ENCODE data around the gene MFSD2A. TPM values are rescaled to one million over a fixed set of nuclear protein-coding genes. Genes with fewer than 3 reads are reported as not detected.
"Not testable (repeated sequence)": the region's sequence is repeated elsewhere in the genome, so short reads cannot be mapped to it uniquely, and the experiment has no call there.

MFSD2A gene
- 1 to 10 TPM; 6.0 to 7.5 TPM for total RNA-seq

- H3K36me3 Mint-ChIP-seq: peaks cover 19% of the 10 kb centered on the region
- intact Hi-C loops (cut with micrococcal nuclease): loop anchor here (5.0 kb wide), 3 partner anchors 53 to 87 kb away; partner anchors contain the start of genes CAP1 and MYCL
- no peaks in the 10 kb centered on the region for H3K27me3 Mint-ChIP-seq
- H3K9me3 Mint-ChIP-seq: no peaks in the 10 kb centered on the region
- POLR2A ChIA-PET: interaction anchor here (1.0 to 2.0 kb wide), 5 partner anchors 14 to 156 kb away, joined by 3 to 8 read pairs (median 4); no protein-coding TSS in a partner anchor
- DNase-seq: peak; percentile 94
- peak within 1 kb of the TSS; percentile 84 for H3K4me3 Mint-ChIP-seq
- peak within 1 kb of the TSS; percentile 75 for H3K27ac Mint-ChIP-seq
- CTCF ChIA-PET: interaction anchor here (0.7 to 2.0 kb wide), 8 partner anchors 17 to 157 kb away, joined by 3 to 15 read pairs (median 6); partner anchors contain the start of gene MYCL
- peaks cover 29% of the 10 kb centered on the region for H3K4me1 Mint-ChIP-seq (ENCODE audit: low read depth)
Measured at GRCh38 chr1:39954870-39955546, at the start of gene MFSD2A. Gene MFSD2A (plus strand): TSS chr1:39955145. CDS start chr1:39955293, 148 bp downstream.

GRCh38 chr1:39905172-39905571 lies 49.8 kb upstream of the MFSD2A start:
- Mint-ChIP-seq H3K27ac (no peak overlapping the region), H3K4me3 (no peak overlapping the region), H3K36me3 (peaks cover 8% of the 10 kb centered on the region), H3K9me3 (peaks cover 12% of the 10 kb centered on the region), H3K4me1 (ENCODE audit: low read depth) (peaks cover 6% of the 10 kb centered on the region), H3K27me3 (peaks cover 41% of the 10 kb centered on the region)
- ChIA-PET CTCF (no interaction called here), POLR2A (no interaction called here)
- DNase-seq: no peak
- intact Hi-C loops (cut with micrococcal nuclease): no loop called here

GRCh38 chr1:39907528-39908453 lies 47.2 kb upstream of the MFSD2A start:
- Mint-ChIP-seq H3K9me3 (peaks cover 12% of the 10 kb centered on the region), H3K27me3 (peaks cover 35% of the 10 kb centered on the region), H3K27ac (no peak overlapping the region), H3K4me3 (no peak overlapping the region), H3K4me1 (ENCODE audit: low read depth) (no peaks in the 10 kb centered on the region), H3K36me3 (peaks cover 8% of the 10 kb centered on the region)
- intact Hi-C loops (cut with micrococcal nuclease): no loop called here
- ChIA-PET POLR2A (no interaction called here), CTCF (interaction anchor here (0.8 to 1.3 kb wide), 2 partner anchors 12 to 125 kb away, joined by 3 read pairs; no protein-coding TSS in a partner anchor)
- DNase-seq: no peak

GRCh38 chr1:39908534-39908933 lies 46.4 kb upstream of the MFSD2A start:
- CTCF ChIA-PET: interaction anchor here (0.8 to 3.2 kb wide), 3 partner anchors 11 to 124 kb away, joined by 3 to 15 read pairs (median 3); no protein-coding TSS in a partner anchor
- H3K4me1 Mint-ChIP-seq (ENCODE audit: low read depth): no peaks in the 10 kb centered on the region
- DNase-seq: no peak
- intact Hi-C loops (cut with micrococcal nuclease): no loop called here
- peaks cover 8% of the 10 kb centered on the region for H3K36me3 Mint-ChIP-seq
- no peak overlapping the region for H3K27ac Mint-ChIP-seq
- no peak overlapping the region for H3K4me3 Mint-ChIP-seq
- peaks cover 12% of the 10 kb centered on the region for H3K9me3 Mint-ChIP-seq
- H3K27me3 Mint-ChIP-seq: peaks cover 27% of the 10 kb centered on the region
- POLR2A ChIA-PET: no interaction called here

- H3K27ac Mint-ChIP-seq: no peak overlapping the region
Measured at GRCh38 chr1:39910263-39910662, 44.7 kb upstream of the MFSD2A start.

GRCh38 chr1:39913136-39913535 lies 41.8 kb upstream of the MFSD2A start:
- H3K36me3 Mint-ChIP-seq; H3K27me3 Mint-ChIP-seq; H3K9me3 Mint-ChIP-seq; POLR2A ChIA-PET; H3K4me3 Mint-ChIP-seq; H3K4me1 Mint-ChIP-seq (ENCODE audit: low read depth); DNase-seq; intact Hi-C loops (cut with micrococcal nuclease); H3K27ac Mint-ChIP-seq: not testable (repeated sequence)
- CTCF ChIA-PET: interaction anchor here (3.7 kb wide), 1 partner anchor 11 kb away, joined by 13 read pairs; the partner anchor contains the start of gene MYCL

More at GRCh38 chr1:39910263-39910662, 44.7 kb upstream of the MFSD2A start:
- intact Hi-C loops (cut with micrococcal nuclease): no loop called here
- Mint-ChIP-seq H3K36me3 (peaks cover 8% of the 10 kb centered on the region), H3K4me3 (no peak overlapping the region), H3K4me1 (ENCODE audit: low read depth) (no peaks in the 10 kb centered on the region), H3K27me3 (peaks cover 20% of the 10 kb centered on the region), H3K9me3 (peaks cover 12% of the 10 kb centered on the region)
- ChIA-PET CTCF (interaction anchor here (0.6 to 3.2 kb wide), 3 partner anchors 9 to 296 kb away, joined by 3 to 15 read pairs (median 7); no protein-coding TSS in a partner anchor), POLR2A (no interaction called here)
- no peak for DNase-seq

GRCh38 chr1:39915499-39916129 lies 39.3 kb upstream of the MFSD2A start:
- POLR2A ChIA-PET: no interaction called here
- H3K4me3 Mint-ChIP-seq: no peak overlapping the region
- H3K36me3 Mint-ChIP-seq: no peaks in the 10 kb centered on the region
- no peak overlapping the region for H3K27ac Mint-ChIP-seq
- H3K9me3 Mint-ChIP-seq: no peaks in the 10 kb centered on the region
- CTCF ChIA-PET: interaction anchor here (0.6 to 8.8 kb wide), 3 partner anchors 14 to 57 kb away, joined by 3 to 188 read pairs (median 13); partner anchors contain the start of gene MYCL
- intact Hi-C loops (cut with micrococcal nuclease): no loop called here
- H3K27me3 Mint-ChIP-seq: peaks cover 3% of the 10 kb centered on the region
- H3K4me1 Mint-ChIP-seq (ENCODE audit: low read depth): peaks cover 2% of the 10 kb centered on the region
- DNase-seq: no peak

- CTCF ChIA-PET: interaction anchor here (1.3 to 8.8 kb wide), 3 partner anchors 33 to 114 kb away, joined by 5 to 188 read pairs (median 11); no protein-coding TSS in a partner anchor
- intact Hi-C loops (cut with micrococcal nuclease): loop anchor here (2.0 kb wide), 1 partner anchor 115 kb away; no protein-coding TSS in a partner anchor
- Mint-ChIP-seq H3K4me1 (ENCODE audit: low read depth) (peaks cover 2% of the 10 kb centered on the region), H3K27me3 (peaks cover 4% of the 10 kb centered on the region), H3K4me3 (no peak overlapping the region), H3K9me3 (no peaks in the 10 kb centered on the region), H3K36me3 (no peaks in the 10 kb centered on the region), H3K27ac (no peak overlapping the region)
- DNase-seq: no peak
- POLR2A ChIA-PET: interaction anchor here (2.1 kb wide), 1 partner anchor 56 kb away, joined by 7 read pairs; no protein-coding TSS in a partner anchor
Measured at GRCh38 chr1:39917825-39918224, 37.1 kb upstream of the MFSD2A start.

GRCh38 chr1:39919545-39919944 lies 35.4 kb upstream of the MFSD2A start:
- Mint-ChIP-seq H3K27me3 (peaks cover 4% of the 10 kb centered on the region), H3K4me1 (ENCODE audit: low read depth) (peaks cover 2% of the 10 kb centered on the region), H3K27ac (no peak overlapping the region), H3K9me3 (no peaks in the 10 kb centered on the region), H3K36me3 (no peaks in the 10 kb centered on the region), H3K4me3 (no peak overlapping the region)
- CTCF ChIA-PET: interaction anchor here (0.6 to 8.8 kb wide), 42 partner anchors 9 to 419 kb away, joined by 3 to 188 read pairs (median 5); partner anchors contain the start of genes CAP1, HPCAL4, MYCL and TRIT1
- intact Hi-C loops (cut with micrococcal nuclease): loop anchor here (1.0 to 2.0 kb wide), 2 partner anchors 54 to 113 kb away; no protein-coding TSS in a partner anchor
- POLR2A ChIA-PET: interaction anchor here (0.6 to 2.1 kb wide), 2 partner anchors 55 to 64 kb away, joined by 3 to 7 read pairs; no protein-coding TSS in a partner anchor
- DNase-seq: peak; percentile 68

GRCh38 chr1:39922251-39922688 lies 32.7 kb upstream of the MFSD2A start:
- no peak overlapping the region for H3K4me3 Mint-ChIP-seq
- DNase-seq: no peak
- no peaks in the 10 kb centered on the region for H3K9me3 Mint-ChIP-seq
- ChIA-PET CTCF (interaction anchor here (1.0 to 8.8 kb wide), 2 partner anchors 50 to 106 kb away, joined by 3 to 188 read pairs; no protein-coding TSS in a partner anchor), POLR2A (no interaction called here)
- intact Hi-C loops (cut with micrococcal nuclease): no loop called here
- H3K4me1 Mint-ChIP-seq (ENCODE audit: low read depth): peaks cover 2% of the 10 kb centered on the region
- H3K27me3 Mint-ChIP-seq: peaks cover 4% of the 10 kb centered on the region
- no peak overlapping the region for H3K27ac Mint-ChIP-seq
- H3K36me3 Mint-ChIP-seq: no peaks in the 10 kb centered on the region

- Mint-ChIP-seq H3K27ac (no peak overlapping the region), H3K4me1 (ENCODE audit: low read depth) (no peaks in the 10 kb centered on the region), H3K4me3 (no peak overlapping the region), H3K9me3 (no peaks in the 10 kb centered on the region), H3K36me3 (no peaks in the 10 kb centered on the region), H3K27me3 (peaks cover 4% of the 10 kb centered on the region)
- intact Hi-C loops (cut with micrococcal nuclease): no loop called here
- DNase-seq: no peak
- ChIA-PET CTCF (interaction anchor here (0.7 to 2.7 kb wide), 4 partner anchors 24 to 48 kb away, joined by 3 to 14 read pairs (median 8); partner anchors contain the start of gene MYCL), POLR2A (no interaction called here)
Measured at GRCh38 chr1:39925721-39926342, 29.1 kb upstream of the MFSD2A start.

Measured in activated CD4-positive, alpha-beta memory T cell treated with anti-CD3 and anti-CD28 coated beads for 36 hours (primary cell).